Endometrial microvascular endothelial cells (primary cell): ENCODE data around the gene PARS2. TPM values are rescaled to one million over a fixed set of nuclear protein-coding genes. Genes with fewer than 3 reads are reported as not detected.
"Not testable (repeated sequence)": the region's sequence is repeated elsewhere in the genome, so short reads cannot be mapped to it uniquely, and the experiment has no call there.

Experiments used
- in situ Hi-C: cut with HindIII; loops from 2 replicates; pipeline ENCODE4 v1.10.0; 2017; ENCODE audit warnings: low sequenced_read_pairs, low pct_unique_long_range_greater_than_20kb; ENCODE audit errors: inconsistent ontology term
- total RNA-seq: library from RNA; depleted of rRNA; stranded (reverse); fragments of >200 nt; gene quantifications from one replicate; pipeline ENCODE4 v1.2.3, GENCODE V29; 2015; ENCODE audit errors: inconsistent ontology term

Gene PARS2
- total RNA-seq, 1 donor from 2014 or later = 2.9 TPM

GRCh38 chr1:54781023-54781723, 16.9 kb upstream of the PARS2 start:
- in situ Hi-C loops = no loop called here

DNA sequence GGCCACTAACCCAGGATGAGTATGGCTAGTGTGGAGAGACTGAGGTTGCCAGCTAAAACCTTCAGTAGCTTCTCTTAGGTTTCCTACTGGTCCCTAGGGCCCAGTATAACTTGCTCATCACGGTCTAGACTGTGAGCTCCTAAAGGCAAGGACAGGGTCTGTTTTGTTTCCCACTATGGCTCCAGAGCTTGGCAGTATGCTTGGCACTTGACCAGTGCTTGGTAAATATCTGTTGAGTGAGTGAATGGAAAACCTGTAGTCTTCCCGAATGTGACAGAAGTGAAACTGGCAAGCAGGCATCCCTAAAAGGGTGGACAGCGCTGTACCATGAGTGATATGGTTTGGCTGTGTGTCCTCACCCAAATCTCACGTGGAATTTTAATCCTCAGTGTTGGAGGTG, 13.1 kb upstream of the PARS2 start:
- in situ Hi-C loops = no loop called here

- in situ Hi-C loops = no loop called here
Observed at GRCh38 chr1:54777011-54777410, 12.7 kb upstream of the PARS2 start.

DNA sequence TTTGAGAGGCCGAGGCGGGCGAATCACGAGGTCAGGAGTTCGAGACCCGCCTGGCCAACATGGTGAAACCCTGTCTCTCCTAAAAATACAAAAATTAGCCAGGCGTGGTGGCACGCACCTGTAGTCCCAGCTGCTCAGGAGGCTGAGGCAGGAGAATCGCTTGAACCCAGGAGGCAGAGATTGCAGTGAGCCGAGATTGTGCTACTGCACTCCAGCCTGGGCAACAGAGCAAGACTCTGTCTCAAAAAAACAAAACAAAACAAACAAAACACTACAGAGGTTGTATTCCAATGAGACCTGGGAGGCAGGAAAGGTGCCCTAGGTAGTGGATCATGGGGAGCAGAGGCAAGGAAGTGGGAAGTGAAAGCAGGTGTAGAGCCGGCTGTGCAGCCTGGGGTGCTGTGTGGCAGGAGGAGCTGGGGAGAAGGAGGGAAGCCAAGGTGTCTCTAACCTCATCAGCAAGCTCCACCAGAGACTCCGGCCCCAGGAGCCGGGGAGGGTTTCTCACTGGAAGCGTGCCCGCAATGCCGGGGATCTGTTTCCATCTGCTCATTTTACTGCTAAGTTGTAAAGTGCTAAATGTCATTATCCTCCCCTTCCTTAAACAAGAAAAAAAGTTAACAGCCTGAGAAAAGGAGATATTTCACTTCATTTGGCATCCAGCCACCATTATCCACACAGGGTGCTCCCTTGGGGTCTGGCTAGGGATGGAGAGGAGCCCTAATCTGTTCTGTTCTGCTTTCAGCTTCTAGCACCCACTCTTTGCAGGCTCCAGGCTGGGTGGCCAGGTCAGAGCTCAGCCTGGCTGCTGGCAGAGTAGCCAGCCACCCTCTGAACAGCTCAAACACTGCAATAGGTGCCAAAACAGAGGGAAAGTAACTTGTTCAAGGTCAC, 11.8 kb upstream of the PARS2 start:
- in situ Hi-C loops = not testable (repeated sequence)

- in situ Hi-C loops = no loop called here
Observed at GRCh38 chr1:54774820-54775498, 10.6 kb upstream of the PARS2 start.

GRCh38 chr1:54772951-54773350, 8.6 kb upstream of the PARS2 start:
- in situ Hi-C loops = no loop called here

DNA sequence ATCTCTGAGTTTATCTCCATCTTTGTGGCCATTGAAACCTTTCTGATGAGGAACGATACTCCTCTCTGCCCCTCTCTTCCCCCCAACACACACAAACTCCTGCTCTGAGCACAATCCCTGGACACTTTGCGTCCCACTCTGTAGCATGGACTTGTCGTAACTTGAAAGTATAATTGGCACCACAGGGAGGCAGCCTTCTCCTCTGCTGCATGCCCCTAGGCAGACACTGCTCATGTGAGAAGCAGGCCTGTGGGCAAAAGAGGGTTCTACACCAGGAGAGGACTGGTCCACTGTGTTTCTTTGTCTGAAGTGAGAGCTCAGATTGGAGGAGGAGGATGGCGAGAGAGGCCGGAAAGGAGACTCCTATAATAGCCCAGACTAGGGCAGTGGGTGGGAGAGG, 3.8 kb upstream of the PARS2 start:
- in situ Hi-C loops = no loop called here

- in situ Hi-C loops = no loop called here
Observed at GRCh38 chr1:54767526-54767925, 3.2 kb upstream of the PARS2 start.

DNA sequence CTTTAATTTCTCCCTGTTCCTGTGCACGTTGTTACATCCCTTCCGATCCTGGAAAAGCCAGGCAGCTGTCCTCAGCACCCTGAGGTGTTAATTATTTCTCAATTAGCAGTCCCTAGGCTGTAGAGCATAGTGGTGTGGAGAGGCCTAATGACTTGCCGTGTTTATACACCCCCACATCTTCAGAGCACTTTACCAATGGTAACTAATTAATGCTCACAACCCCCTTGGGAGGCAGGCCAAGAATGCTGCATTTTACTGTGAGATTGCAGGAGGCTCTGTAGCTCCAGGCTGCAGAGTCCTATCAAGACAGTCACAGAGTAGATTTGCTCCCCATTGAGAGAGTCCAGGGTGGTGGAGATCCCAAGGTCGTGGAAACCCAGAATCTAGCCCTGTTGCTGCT, 2.4 kb upstream of the PARS2 start:
- in situ Hi-C loops = no loop called here

DNA sequence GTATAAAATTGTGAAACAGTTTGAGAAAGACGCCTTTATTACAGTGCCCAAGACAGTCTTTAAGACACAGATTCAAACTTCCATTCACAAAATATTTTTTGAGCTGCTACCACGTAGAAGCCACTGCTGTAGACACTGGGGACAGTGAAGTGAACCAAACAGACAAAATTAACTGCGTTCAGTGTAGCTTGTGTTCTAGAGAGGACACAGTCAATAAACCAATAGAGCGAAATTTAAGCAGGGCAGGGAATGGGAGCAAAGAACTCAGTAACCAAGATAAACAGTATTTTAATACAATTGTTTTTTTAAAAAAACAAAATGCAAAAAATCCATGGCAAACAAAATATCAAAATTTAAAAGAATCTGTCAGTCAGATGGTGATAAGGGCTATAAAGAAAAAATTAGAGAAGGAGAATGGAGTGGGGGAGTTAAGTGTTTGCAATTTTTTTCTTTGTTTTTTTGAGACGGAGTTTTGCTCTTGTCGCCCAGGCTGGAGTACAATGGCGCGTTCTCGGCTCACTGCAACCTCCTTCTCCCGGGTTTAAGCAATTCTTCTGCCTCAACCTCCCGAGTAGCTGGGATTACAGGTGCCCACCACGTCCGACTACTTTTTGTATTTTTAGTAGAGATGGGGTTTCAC, 719 bp upstream of the PARS2 start:
- in situ Hi-C loops = no loop called here

GRCh38 chr1:54763816-54764132, 549 bp downstream of the PARS2 start:
- in situ Hi-C loops = no loop called here

- in situ Hi-C loops = no loop called here
Observed at GRCh38 chr1:54758678-54759348, 5.5 kb downstream of the PARS2 start.

DNA sequence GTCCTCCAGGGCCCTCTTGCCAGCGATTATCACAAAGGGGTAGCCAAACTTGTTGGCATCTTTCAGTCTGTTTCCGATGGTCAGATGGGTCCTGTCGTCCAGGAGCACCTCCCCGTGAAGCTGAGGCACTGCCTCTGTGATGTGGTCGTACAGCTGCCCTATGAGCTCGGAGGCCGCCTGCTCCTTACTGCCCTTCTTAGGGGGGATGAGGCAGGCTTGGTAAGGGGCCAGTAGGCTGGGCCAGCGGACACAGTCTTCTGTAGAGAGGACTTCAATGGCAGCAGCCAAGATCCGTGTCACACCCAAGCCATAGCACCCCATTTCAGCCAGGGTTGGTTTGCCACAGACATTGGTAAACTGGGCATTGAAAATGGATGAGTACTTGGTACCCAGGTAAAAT, 6.5 kb downstream of the PARS2 start:
- in situ Hi-C loops = no loop called here

DNA sequence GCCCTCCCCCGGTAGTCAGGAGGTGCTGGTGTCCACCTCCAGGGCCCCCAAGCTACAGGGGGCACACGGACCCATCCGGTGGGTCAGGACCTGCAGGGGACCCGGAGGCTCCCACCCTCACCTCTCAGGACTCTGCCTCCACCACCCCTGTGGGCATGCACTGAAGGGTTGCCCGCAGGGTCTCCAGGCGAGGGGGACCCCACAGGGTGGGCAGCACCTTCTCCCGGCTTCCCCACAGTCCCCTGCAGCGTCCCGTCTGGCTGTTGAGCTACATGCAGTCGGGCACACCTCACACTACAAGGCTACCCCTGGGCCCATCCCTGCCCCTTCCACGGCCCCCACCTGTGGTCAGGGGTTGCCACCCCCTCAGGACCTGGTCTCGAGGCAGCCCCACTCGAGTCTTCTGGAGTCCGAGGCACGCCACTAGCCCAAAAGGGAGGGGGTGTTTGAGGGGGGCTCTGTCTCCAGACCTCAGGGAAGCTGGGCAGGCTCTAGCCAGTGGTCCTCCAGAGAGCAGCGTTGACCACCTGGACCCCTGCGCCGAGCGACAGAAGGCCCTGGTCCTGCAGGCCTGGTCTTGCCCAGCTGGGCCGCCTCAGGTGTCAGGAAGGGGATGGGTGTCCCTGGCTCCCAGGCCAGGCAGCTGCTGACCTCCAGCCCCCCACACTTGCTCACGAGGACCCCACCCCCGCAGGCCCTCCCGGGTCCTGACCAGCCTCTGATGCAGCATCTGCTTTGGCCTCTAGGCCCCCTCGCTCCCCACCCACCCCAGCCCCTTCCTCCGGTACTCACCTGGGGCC, 9.6 kb downstream of the PARS2 start:
- in situ Hi-C loops = no loop called here

DNA sequence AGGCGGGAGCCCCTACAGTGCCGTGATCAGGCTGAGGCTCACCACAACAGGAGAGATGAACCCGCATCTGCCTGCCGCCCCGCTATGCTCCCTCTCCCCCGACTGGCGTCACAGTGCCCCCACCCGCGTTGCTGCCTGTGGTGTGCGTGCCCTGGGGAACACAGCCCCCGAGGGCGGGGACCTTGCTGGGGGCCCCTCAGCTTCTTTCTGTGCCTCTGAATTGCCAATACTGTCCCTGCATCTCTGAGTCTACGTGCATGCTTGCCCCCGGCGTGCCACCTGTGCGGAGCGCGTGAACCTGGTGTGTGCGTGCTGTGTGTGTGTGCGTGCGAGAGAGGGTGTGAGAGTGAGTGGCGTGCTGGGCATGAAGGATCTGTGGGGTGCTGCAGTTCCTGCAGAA, 10.3 kb downstream of the PARS2 start:
- in situ Hi-C loops = no loop called here

DNA sequence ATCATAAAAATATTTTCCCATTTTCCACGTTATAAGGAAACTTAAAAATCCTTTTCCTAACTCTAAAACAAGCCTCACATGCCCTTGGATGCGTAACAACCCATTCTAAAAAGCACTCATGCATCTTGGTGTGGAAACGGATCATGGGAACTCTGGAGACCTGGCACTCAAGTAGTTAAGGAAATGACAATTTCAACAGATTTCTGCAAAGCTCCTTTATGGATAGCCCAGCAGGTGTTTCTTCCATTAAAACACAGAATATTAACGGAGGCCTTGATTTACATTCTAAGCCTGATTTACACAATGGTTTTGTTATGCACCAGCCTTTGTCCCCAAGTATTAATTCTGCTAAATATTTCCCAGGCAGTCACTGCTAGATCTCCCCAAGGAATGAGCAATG, 12.9 kb downstream of the PARS2 start:
- in situ Hi-C loops = no loop called here

GRCh38 chr1:54750596-54750995, 13.7 kb downstream of the PARS2 start:
- in situ Hi-C loops = no loop called here

DNA sequence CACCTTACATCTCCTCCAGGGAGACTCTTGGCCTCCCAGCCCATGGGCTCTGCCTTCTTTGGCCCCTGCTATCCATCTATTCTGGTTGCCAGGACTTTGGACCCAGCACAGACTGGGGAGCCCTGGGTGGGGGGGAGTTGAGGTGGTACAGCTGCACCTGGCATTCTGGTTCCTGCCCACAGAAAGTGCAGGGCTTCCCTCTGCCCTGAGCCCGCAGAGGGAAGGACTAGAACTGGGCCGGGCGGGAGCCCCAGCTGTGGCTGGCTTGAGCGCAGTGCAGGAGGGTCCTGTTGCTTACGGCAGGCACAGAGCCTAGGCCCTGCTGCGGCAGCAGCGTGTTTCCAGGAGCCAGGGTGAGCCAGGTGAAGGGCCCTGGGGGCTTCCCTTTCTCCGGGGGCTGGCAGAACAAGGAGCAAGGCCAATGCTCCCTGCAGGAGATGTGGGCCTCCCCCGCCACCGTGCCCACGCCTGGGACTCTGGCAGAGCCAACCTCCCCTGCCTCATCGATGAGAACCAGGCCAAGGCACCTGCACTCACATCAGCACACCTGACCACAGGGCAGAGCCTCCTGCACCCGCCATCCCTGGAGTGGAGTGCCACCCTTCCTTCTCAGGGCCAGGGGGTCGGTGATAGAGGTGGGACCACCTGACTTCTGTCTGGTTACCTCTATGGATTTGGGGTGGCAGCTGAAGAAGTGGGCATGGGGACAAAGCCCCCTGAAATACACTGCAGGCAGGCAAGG, 16.1 kb downstream of the PARS2 start:
- in situ Hi-C loops = no loop called here
